Epithelial cell of alveolus of lung (primary cell): ENCODE results near the gene YIPF7. TPM values are rescaled to one million over a fixed set of nuclear protein-coding genes. Genes with fewer than 3 reads are reported as not detected.

Source experiments
- total RNA-seq: library from RNA; depleted of rRNA; stranded (reverse); fragments of >200 nt; gene quantifications from 2 replicates; pipeline ENCODE4 v1.2.1, GENCODE V29; 2015

Gene YIPF7
- not detected in 2 replicates for total RNA-seq

GRCh38 chr4:44651425-44651824 is at the start of gene YIPF7:
TSS of gene YIPF7 (minus strand) at chr4:44651625. CDS start at chr4:44650100, 1,525 bp downstream.

GRCh38 chr4:44678094-44679041 is 26.9 kb upstream of the YIPF7 start, which contains the start of gene GUF1:
TSS of gene GUF1 (plus strand) at chr4:44678420. CDS start at chr4:44678623, 203 bp downstream.

Other genes with a start within 250 kb of the YIPF7 start
- gene KCTD8, start 202.8 kb downstream of the YIPF7 start, total RNA-seq = 0.16 and 0.78 TPM in 2 replicates
- 14.5 and 22.6 TPM in 2 replicates for gene GUF1, start 26.8 kb upstream of the YIPF7 start, total RNA-seq
- 20.8 and 28.4 TPM in 2 replicates for gene GNPDA2, start 74.9 kb upstream of the YIPF7 start, total RNA-seq